T-cell (primary cell): Measurements from ENCODE around the gene XXYLT1. TPM values are rescaled to one million over a fixed set of nuclear protein-coding genes. Genes with fewer than 3 reads are reported as not detected.

Source experiments
- ATAC-seq, 4 experiments: fragments of 200-7000 bp in 3 of 4; fragments of 150-1000 bp in 1 of 4; cut with Tn5 transposase; replicated peaks in 1 of 4; 1 replicate in 3 of 4; 2 replicates in 1 of 4; pipeline ENCODE4 v1.10.0; 2021; ENCODE audit warnings: moderate library complexity in 3 of 4, mild to moderate bottlenecking in 2 of 4, moderate number of reproducible peaks in 1 of 4
- CTCF ChIA-PET, 2 donors: fragments of 300-600 bp; sonication (Branson Sonifier 250); formaldehyde crosslinking; loops; one replicate each; lab custom pipeline; 2022; ENCODE audit warnings: antibody characterized with exemption in 2 of 2; lab: Charles Lee
- POLR2A ChIA-PET, 2 donors: fragments of 300-600 bp; sonication (Branson Sonifier 250); formaldehyde crosslinking; loops; one replicate each; lab custom pipeline; 2022; ENCODE audit warnings: antibody characterized with exemption in 2 of 2; lab: Charles Lee
- DNase-seq, 35 experiments: peaks; one replicate each; pipeline versions ENCODE4 v3.0.0 to v3.0.0-alpha.2; 2013 to 2023
- H3K27ac ChIP-seq: one replicate; pipeline ENCODE4 v1.5.1; 2013; ENCODE audit warnings: low read length
- H3K27me3 ChIP-seq, 2 experiments: replicated peaks in 1 of 2; 1 replicate in 1 of 2; 2 replicates in 1 of 2; pipeline versions ENCODE4 v1.6.1 to v1.7.0; 2013; ENCODE audit warnings: low read length in 1 of 2, mixed read lengths in 1 of 2; ENCODE audit not compliant: control insufficient read depth in 2 of 2, insufficient read depth in 2 of 2; ENCODE audit errors: extremely low read depth in 1 of 2
- H3K36me3 ChIP-seq, 2 donors: 1 replicate in 1 of 2; 2 replicates in 1 of 2; pipeline versions ENCODE4 v1.6.1 to v1.7.0; 2013; ENCODE audit warnings: low read length in 1 of 2; ENCODE audit not compliant: control insufficient read depth in 2 of 2, insufficient read depth in 1 of 2; ENCODE audit errors: extremely low read depth in 1 of 2
- H3K4me1 ChIP-seq, 2 experiments: 1 replicate in 1 of 2; 2 replicates in 1 of 2; pipeline versions ENCODE4 v1.6.1 to v1.7.0; 2013; ENCODE audit warnings: low read length in 2 of 2, mixed read lengths in 1 of 2; ENCODE audit not compliant: insufficient read depth in 2 of 2, control insufficient read depth in 1 of 2; ENCODE audit errors: extremely low read depth in 1 of 2
- H3K4me3 ChIP-seq, 2 donors: 1 replicate in 1 of 2; 2 replicates in 1 of 2; pipeline versions ENCODE4 v1.5.1 to v1.7.0; 2013; ENCODE audit warnings: mild to moderate bottlenecking in 2 of 2, low read length in 1 of 2, moderate library complexity in 1 of 2; ENCODE audit not compliant: control insufficient read depth in 1 of 2; ENCODE audit errors: extremely low read depth in 1 of 2
- H3K9me3 ChIP-seq: 2 replicates; pipeline ENCODE4 v1.7.0; 2013
- H3K27ac Mint-ChIP-seq, 2 donors: one replicate each; pipeline ENCODE4 v1.8.0; 2020 to 2021; ENCODE audit warnings: mild to moderate bottlenecking in 2 of 2, mixed read lengths in 2 of 2
- H3K27me3 Mint-ChIP-seq, 2 donors: one replicate each; pipeline ENCODE4 v1.8.0; 2021 to 2022; ENCODE audit warnings: mixed read lengths in 2 of 2
- H3K36me3 Mint-ChIP-seq: one replicate; pipeline ENCODE4 v1.8.0; 2021; ENCODE audit warnings: mixed read lengths
- H3K4me1 Mint-ChIP-seq, 3 donors: one replicate each; pipeline ENCODE4 v1.8.0; 2020 to 2022; ENCODE audit warnings: mixed read lengths in 3 of 3, mild to moderate bottlenecking in 1 of 3
- H3K4me3 Mint-ChIP-seq, 3 donors: one replicate each; pipeline ENCODE4 v1.8.0; 2020 to 2022; ENCODE audit warnings: mild to moderate bottlenecking in 3 of 3, mixed read lengths in 3 of 3, moderate library complexity in 3 of 3
- H3K9me3 Mint-ChIP-seq, 3 donors: one replicate each; pipeline ENCODE4 v1.8.0; 2020 to 2022; ENCODE audit warnings: mixed read lengths in 3 of 3
- WGBS: methylation state at CpG from one replicate; pipeline ENCODE4 v1.1.5; 2013; ENCODE audit warnings: missing lambda C conversion rate; ENCODE audit not compliant: insufficient coverage; 5-methylcytosine and 5-hydroxymethylcytosine counted together
- total RNA-seq, 35 experiments: library from RNA in 6 of 35; stranded (reverse) in 6 of 35; fragments of 120-200 nt in 1 of 35; gene quantifications; one replicate each; pipeline versions ENCODE4 v1.2.1 to v1.2.4 and lab custom pipeline; 2013 to 2026

XXYLT1 gene
- total RNA-seq, 5 donors from 2014 or later (not counting 1 experiment from before 2014, with no cell fraction given) = 4.6 to 9.1 (median 5.7) TPM

GRCh38 chr3:195255176-195255500, 15.8 kb downstream of the XXYLT1 start:
- H3K9me3 ChIP-seq = no peaks in the 10 kb centered on the region
- Mint-ChIP-seq H3K27me3 (no peaks in the 10 kb centered on the region), H3K27ac (no peak overlapping the region), H3K36me3 (no peaks in the 10 kb centered on the region), H3K4me3 (no peak overlapping the region), H3K4me1 (peaks cover 22 to 30% (median 29%) of the 10 kb centered on the region in 3 donors), H3K9me3 (no peaks in the 10 kb centered on the region)
- no peaks in the 10 kb centered on the region for H3K27me3 ChIP-seq
- CTCF ChIA-PET = no interaction called here
- ATAC-seq (no peak), DNase-seq (peak in 1 of 35 experiments; percentile 4)
- 93% methylated on average over 10 of the region's 13 CpGs for WGBS
- no peak overlapping the region for H3K27ac ChIP-seq
- H3K36me3 ChIP-seq = peaks cover 0 to 3% of the 10 kb centered on the region in 2 donors
- no peak overlapping the region for H3K4me3 ChIP-seq
- H3K4me1 ChIP-seq = peaks cover 13 to 26% of the 10 kb centered on the region in 2 experiments
- POLR2A ChIA-PET = no interaction called here

- Mint-ChIP-seq H3K9me3 (no peaks in the 10 kb centered on the region), H3K4me1 (peaks cover 22 to 34% (median 31%) of the 10 kb centered on the region in 3 donors), H3K4me3 (no peak overlapping the region), H3K27me3 (no peaks in the 10 kb centered on the region), H3K27ac (no peak overlapping the region), H3K36me3 (no peaks in the 10 kb centered on the region)
- WGBS = 94% methylated on average over 11 of the region's 16 CpGs
- Histone ChIP-seq H3K4me3 (no peak overlapping the region), H3K4me1 (peaks cover 13 to 26% of the 10 kb centered on the region in 2 experiments), H3K27ac (no peak overlapping the region), H3K27me3 (no peaks in the 10 kb centered on the region), H3K36me3 (peaks cover 0 to 3% of the 10 kb centered on the region in 2 donors), H3K9me3 (no peaks in the 10 kb centered on the region)
- ChIA-PET CTCF (no interaction called here), POLR2A (no interaction called here)
- ATAC-seq (no peak), DNase-seq (peak in 1 of 35 experiments; percentile 3)
Measured at GRCh38 chr3:195254454-195255175, 16.3 kb downstream of the XXYLT1 start.

- H3K4me1 Mint-ChIP-seq = peaks cover 20 to 34% (median 30%) of the 10 kb centered on the region in 3 donors
- H3K4me1 ChIP-seq = peaks cover 11 to 19% of the 10 kb centered on the region in 2 experiments
- H3K9me3 Mint-ChIP-seq = no peaks in the 10 kb centered on the region
- ATAC-seq (no peak), DNase-seq (peak in 1 of 35 experiments; percentile 5)
- no peak overlapping the region for H3K4me3 ChIP-seq
- ChIA-PET POLR2A (no interaction called here), CTCF (no interaction called here)
- H3K9me3 ChIP-seq = no peaks in the 10 kb centered on the region
- H3K36me3 ChIP-seq = peaks cover 0 to 3% of the 10 kb centered on the region in 2 donors
- H3K27ac Mint-ChIP-seq = no peak overlapping the region
- WGBS = 95% methylated on average over 7 of the region's 10 CpGs
- no peaks in the 10 kb centered on the region for H3K27me3 ChIP-seq
- H3K27me3 Mint-ChIP-seq = no peaks in the 10 kb centered on the region
- no peak overlapping the region for H3K27ac ChIP-seq
- H3K4me3 Mint-ChIP-seq = no peak overlapping the region
- H3K36me3 Mint-ChIP-seq = no peaks in the 10 kb centered on the region
Measured at GRCh38 chr3:195253923-195254432, 17.0 kb downstream of the XXYLT1 start.

GRCh38 chr3:195251336-195252065, 19.5 kb downstream of the XXYLT1 start:
- H3K27me3 ChIP-seq = no peaks in the 10 kb centered on the region
- peaks cover 0 to 3% of the 10 kb centered on the region in 2 donors for H3K36me3 ChIP-seq
- no peaks in the 10 kb centered on the region for H3K27me3 Mint-ChIP-seq
- H3K4me3 ChIP-seq = no peak overlapping the region
- peak in 1 of 35 experiments; percentile 4 for DNase-seq
- ChIA-PET CTCF (no interaction called here), POLR2A (no interaction called here)
- H3K4me1 ChIP-seq = peaks cover 8 to 13% of the 10 kb centered on the region in 2 experiments
- no peaks in the 10 kb centered on the region for H3K9me3 ChIP-seq
- no peaks in the 10 kb centered on the region for H3K9me3 Mint-ChIP-seq
- peaks cover 11% of the 10 kb centered on the region for H3K36me3 Mint-ChIP-seq
- no peak overlapping the region for H3K4me3 Mint-ChIP-seq
- no peak overlapping the region for H3K27ac ChIP-seq
- peaks cover 13 to 29% (median 20%) of the 10 kb centered on the region in 3 donors for H3K4me1 Mint-ChIP-seq
- peak in 3 of 4 experiments; percentile 27 to 44 (median 32) for ATAC-seq
- 81% methylated on average over 8 of the region's 14 CpGs for WGBS
- no peak overlapping the region for H3K27ac Mint-ChIP-seq

GRCh38 chr3:195250473-195251251, 20.3 kb downstream of the XXYLT1 start:
- POLR2A ChIA-PET = no interaction called here
- H3K4me1 ChIP-seq = peaks cover 8 to 13% of the 10 kb centered on the region in 2 experiments

More at GRCh38 chr3:195250473-195251251, 20.3 kb downstream of the XXYLT1 start:
- Histone ChIP-seq H3K4me3 (no peak overlapping the region), H3K27ac (no peak overlapping the region), H3K27me3 (no peaks in the 10 kb centered on the region), H3K9me3 (no peaks in the 10 kb centered on the region), H3K36me3 (peaks cover 0 to 3% of the 10 kb centered on the region in 2 donors)
- DNase-seq (peak in 2 of 35 experiments; percentile 2 to 24), ATAC-seq (peak in 3 of 4 experiments; percentile 40 to 70 (median 50))
- Mint-ChIP-seq H3K27me3 (no peaks in the 10 kb centered on the region), H3K4me3 (peak overlapping the region in 1 of 3 donors; percentile 13), H3K9me3 (no peaks in the 10 kb centered on the region), H3K4me1 (peaks cover 13 to 35% (median 20%) of the 10 kb centered on the region in 3 donors), H3K36me3 (peaks cover 18% of the 10 kb centered on the region), H3K27ac (peak overlapping the region in 1 of 2 donors; percentile 7)
- 47% methylated on average over 11 of the region's 14 CpGs for WGBS
- CTCF ChIA-PET = interaction anchor here in 1 of 2 donors (0.6 to 0.7 kb wide), 2 partner anchors 19 to 611 kb away, joined by 3 to 4 read pairs; no protein-coding TSS in a partner anchor
